Measurements from ENCODE around the gene SPTBN2. TPM values are rescaled to one million over a fixed set of nuclear protein-coding genes. Genes with fewer than 3 reads are reported as not detected.
"Not testable (repeated sequence)": the region's sequence is repeated elsewhere in the genome, so short reads cannot be mapped to it uniquely, and the experiment has no call there.

The SPTBN2 gene
- total RNA-seq, 1 donor from 2014 or later, result 3.2 TPM

DNA sequence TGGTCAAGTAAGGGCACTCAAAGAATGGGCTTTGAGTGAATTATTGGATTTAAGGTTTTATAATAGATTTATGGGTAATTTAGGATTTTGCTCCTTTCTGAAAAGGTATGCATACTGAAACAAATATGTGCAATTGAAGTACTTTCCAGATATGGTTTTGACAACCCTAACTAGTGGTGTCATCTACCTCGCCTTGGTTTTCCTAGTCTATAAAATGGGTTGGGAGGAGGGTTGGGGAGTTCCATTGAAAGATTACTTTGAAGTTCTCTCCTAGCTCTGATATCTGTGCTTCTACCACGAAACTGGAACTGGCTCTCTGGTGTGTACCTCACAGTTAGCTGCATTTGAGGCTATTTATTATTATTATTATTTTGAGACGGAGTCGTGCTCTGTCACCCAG is 431 bp upstream of the SPTBN2 start:
- H3K27ac ChIP-seq, result no peak overlapping the region
- H3K27me3 ChIP-seq, result peaks cover 5% of the 10 kb centered on the region
- H3K36me3 ChIP-seq, result no peaks in the 10 kb centered on the region
- H3K9me3 ChIP-seq, result no peaks in the 10 kb centered on the region
- peaks cover 3 to 6% of the 10 kb centered on the region in 2 donors for H3K4me1 ChIP-seq
- no peak overlapping the region for H3K4me3 ChIP-seq
- DNase-seq (ENCODE audit: low spot score in 2 of 2), result no peak
- intact Hi-C loops (cut with DNase I), result no loop called here
- TF ChIP-seq, protein P1, sequence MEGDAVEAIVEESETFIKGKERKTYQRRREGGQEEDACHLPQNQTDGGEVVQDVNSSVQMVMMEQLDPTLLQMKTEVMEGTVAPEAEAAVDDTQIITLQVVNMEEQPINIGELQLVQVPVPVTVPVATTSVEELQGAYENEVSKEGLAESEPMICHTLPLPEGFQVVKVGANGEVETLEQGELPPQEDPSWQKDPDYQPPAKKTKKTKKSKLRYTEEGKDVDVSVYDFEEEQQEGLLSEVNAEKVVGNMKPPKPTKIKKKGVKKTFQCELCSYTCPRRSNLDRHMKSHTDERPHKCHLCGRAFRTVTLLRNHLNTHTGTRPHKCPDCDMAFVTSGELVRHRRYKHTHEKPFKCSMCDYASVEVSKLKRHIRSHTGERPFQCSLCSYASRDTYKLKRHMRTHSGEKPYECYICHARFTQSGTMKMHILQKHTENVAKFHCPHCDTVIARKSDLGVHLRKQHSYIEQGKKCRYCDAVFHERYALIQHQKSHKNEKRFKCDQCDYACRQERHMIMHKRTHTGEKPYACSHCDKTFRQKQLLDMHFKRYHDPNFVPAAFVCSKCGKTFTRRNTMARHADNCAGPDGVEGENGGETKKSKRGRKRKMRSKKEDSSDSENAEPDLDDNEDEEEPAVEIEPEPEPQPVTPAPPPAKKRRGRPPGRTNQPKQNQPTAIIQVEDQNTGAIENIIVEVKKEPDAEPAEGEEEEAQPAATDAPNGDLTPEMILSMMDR (IDR thresholded peaks at IDR 0.05), result no peak

- DNase-seq (ENCODE audit: low spot score in 2 of 2), result no peak
- Histone ChIP-seq H3K4me1 (peaks cover 3 to 6% of the 10 kb centered on the region in 2 donors), H3K36me3 (no peaks in the 10 kb centered on the region), H3K9me3 (no peaks in the 10 kb centered on the region), H3K27me3 (peaks cover 5% of the 10 kb centered on the region), H3K27ac (no peak overlapping the region), H3K4me3 (peak overlapping the region; percentile 60 to 78)
- intact Hi-C loops (cut with DNase I), result no loop called here
- TF ChIP-seq, protein P1 (IDR thresholded peaks at IDR 0.05), result no peak
Observed at GRCh38 chr11:66728038-66728692, 851 bp downstream of the SPTBN2 start.

GRCh38 chr11:66727282-66728037 is 1.6 kb downstream of the SPTBN2 start:
- intact Hi-C loops (cut with DNase I), result no loop called here
- no peaks in the 10 kb centered on the region for H3K36me3 ChIP-seq

DNA sequence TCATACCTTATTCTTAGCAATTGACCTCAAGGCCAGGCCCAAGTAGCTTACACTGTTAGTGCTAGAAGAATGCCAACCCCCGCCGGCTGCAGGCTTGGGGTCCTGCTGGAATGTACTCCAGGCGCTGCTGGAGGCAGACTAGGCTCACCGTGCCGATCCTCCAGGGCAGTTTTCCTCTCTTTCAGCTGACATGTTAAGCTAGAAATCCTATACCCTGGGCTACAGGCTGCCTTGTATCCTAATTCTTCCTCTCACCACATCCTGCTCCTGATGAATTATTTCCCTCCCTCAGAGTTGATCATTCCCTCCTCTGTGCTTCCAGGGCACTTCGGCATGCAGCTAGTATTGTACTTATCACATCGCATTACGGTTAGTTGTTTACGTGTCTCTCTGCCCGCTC is 3.4 kb downstream of the SPTBN2 start:
- TF ChIP-seq, protein P1 (IDR thresholded peaks at IDR 0.05), result no peak
- intact Hi-C loops (cut with DNase I), result no loop called here
- Histone ChIP-seq H3K4me3 (no peak overlapping the region), H3K4me1 (peaks cover 3 to 6% of the 10 kb centered on the region in 2 donors), H3K36me3 (no peaks in the 10 kb centered on the region), H3K9me3 (no peaks in the 10 kb centered on the region), H3K27me3 (peaks cover 5% of the 10 kb centered on the region), H3K27ac (no peak overlapping the region)
- no peak for DNase-seq (ENCODE audit: low spot score in 2 of 2)

More at GRCh38 chr11:66727282-66728037, 1.6 kb downstream of the SPTBN2 start:
- DNase-seq (ENCODE audit: low spot score in 2 of 2), result no peak
- Histone ChIP-seq H3K27ac (no peak overlapping the region), H3K4me1 (peaks cover 3 to 6% of the 10 kb centered on the region in 2 donors), H3K9me3 (no peaks in the 10 kb centered on the region), H3K4me3 (peak overlapping the region; percentile 54 to 78), H3K27me3 (peaks cover 5% of the 10 kb centered on the region)
- TF ChIP-seq, protein P1 (IDR thresholded peaks at IDR 0.05), result no peak

GRCh38 chr11:66725114-66725513 is 3.9 kb downstream of the SPTBN2 start:
- Histone ChIP-seq H3K9me3 (no peaks in the 10 kb centered on the region), H3K27me3 (peaks cover 5% of the 10 kb centered on the region), H3K4me3 (no peak overlapping the region), H3K36me3 (no peaks in the 10 kb centered on the region), H3K27ac (no peak overlapping the region), H3K4me1 (peaks cover 3 to 6% of the 10 kb centered on the region in 2 donors)
- intact Hi-C loops (cut with DNase I), result no loop called here
- TF ChIP-seq, protein P1 (IDR thresholded peaks at IDR 0.05), result no peak
- no peak for DNase-seq (ENCODE audit: low spot score in 2 of 2)

GRCh38 chr11:66724167-66724566 is 4.8 kb downstream of the SPTBN2 start:
- intact Hi-C loops (cut with DNase I); H3K4me1 ChIP-seq; H3K27me3 ChIP-seq; H3K4me3 ChIP-seq; H3K27ac ChIP-seq; DNase-seq (ENCODE audit: low spot score in 2 of 2); H3K36me3 ChIP-seq; H3K9me3 ChIP-seq: not testable (repeated sequence)
